Neural cell (in vitro differentiated cells): ENCODE data around the gene INPP5E. TPM values are rescaled to one million over a fixed set of nuclear protein-coding genes. Genes with fewer than 3 reads are reported as not detected.

Experiments used
- H2AFZ ChIP-seq: fragments of 200-600, 300-800 bp; sonication (generic), shearing (Covaris generic); 2 replicates; pipeline ENCODE4 v1.6.0; 2014; ENCODE audit warnings: low read depth, mild to moderate bottlenecking, antibody characterized with exemption, low read length, moderate library complexity
- H3F3A ChIP-seq: fragments of 200-600 bp; shearing (Covaris generic); 2 replicates; pipeline ENCODE4 v1.6.1; 2016; ENCODE audit warnings: mild to moderate bottlenecking, moderate library complexity, mixed read lengths, antibody characterized with exemption, low read length; ENCODE audit not compliant: insufficient read depth, poor library complexity, severe bottlenecking
- H3K27ac ChIP-seq: fragments of 200-600, 300-800 bp; sonication (generic), shearing (Covaris generic); 2 replicates; pipeline ENCODE4 v1.5.1; 2014; ENCODE audit warnings: mild to moderate bottlenecking, low read length, moderate library complexity
- H3K27me3 ChIP-seq: fragments of 300-800, 200-600 bp; sonication (generic), shearing (Covaris generic); 2 replicates; pipeline ENCODE4 v1.6.0; 2014; ENCODE audit warnings: mild to moderate bottlenecking, low read depth, low read length, moderate library complexity; ENCODE audit not compliant: insufficient read depth
- H3K36me3 ChIP-seq: fragments of 300-800, 200-600 bp; sonication (generic), shearing (Covaris generic); 2 replicates; pipeline ENCODE4 v1.5.1; 2014; ENCODE audit warnings: mild to moderate bottlenecking, antibody characterized with exemption, low read length, moderate library complexity; ENCODE audit not compliant: insufficient read depth
- H3K4me2 ChIP-seq: fragments of 300-800, 200-600 bp; sonication (generic), shearing (Covaris generic); 2 replicates; pipeline ENCODE4 v1.6.0; 2014; ENCODE audit warnings: mild to moderate bottlenecking, low read length
- H3K4me3 ChIP-seq: fragments of 300-800, 200-600 bp; sonication (generic), shearing (Covaris generic); 2 replicates; pipeline ENCODE4 v1.5.1; 2014; ENCODE audit warnings: mild to moderate bottlenecking, low read length, moderate library complexity
- H3K79me2 ChIP-seq: fragments of 200-600 bp; shearing (Covaris generic); replicated peaks from 2 replicates; pipeline ENCODE4 v1.6.0; 2014; ENCODE audit warnings: mild to moderate bottlenecking, low read length, moderate library complexity; ENCODE audit not compliant: insufficient read depth
- H3K9ac ChIP-seq: fragments of 300-800, 200-600 bp; sonication (generic), shearing (Covaris generic); 2 replicates; pipeline ENCODE4 v1.6.1; 2016; ENCODE audit warnings: mild to moderate bottlenecking, low read length, mixed read lengths
- H3K9me2 ChIP-seq: fragments of 200-600 bp; shearing (Covaris generic); 2 replicates; pipeline ENCODE4 v1.6.1; 2016; ENCODE audit warnings: mild to moderate bottlenecking, low read length, mixed read lengths; ENCODE audit not compliant: insufficient read depth
- H3K9me3 ChIP-seq: fragments of 200-600, 300-800 bp; sonication (generic), shearing (Covaris generic); 2 replicates; pipeline ENCODE4 v1.6.1; 2016; ENCODE audit warnings: mild to moderate bottlenecking, mixed run types, low read length, moderate library complexity, mixed read lengths
- H4K20me1 ChIP-seq: fragments of 200-600 bp; shearing (Covaris generic); 2 replicates; pipeline ENCODE4 v1.6.1; 2016; ENCODE audit warnings: mild to moderate bottlenecking, mixed run types; ENCODE audit not compliant: insufficient read depth
- EP300 ChIP-seq: fragments of 450-650 bp; conservative IDR thresholded peaks from 2 replicates; pipeline ENCODE4 v1.6.1; 2014; ENCODE audit warnings: antibody characterized with exemption, mild to moderate bottlenecking, moderate library complexity; ENCODE audit not compliant: poor library complexity, severe bottlenecking
- EZH2 ChIP-seq: fragments of 200-600, 300-800 bp; shearing (Covaris generic), sonication (generic); IDR thresholded peaks from 2 replicates; pipeline ENCODE4 v1.6.1; 2014; ENCODE audit warnings: antibody characterized with exemption, low read length, borderline replicate concordance, mild to moderate bottlenecking; ENCODE audit not compliant: insufficient read depth, poor library complexity, severe bottlenecking
- MXI1 ChIP-seq: fragments of 450-650 bp; conservative IDR thresholded peaks from 2 replicates; pipeline ENCODE4 v1.6.1; 2014; ENCODE audit warnings: antibody characterized with exemption, mild to moderate bottlenecking; ENCODE audit not compliant: poor library complexity, severe bottlenecking
- POLR2AphosphoS5 ChIP-seq: IDR thresholded peaks from 2 replicates; pipeline ENCODE4 v1.6.1; 2012
- RAD21 ChIP-seq: fragments of 450-650 bp; conservative IDR thresholded peaks from 2 replicates; pipeline ENCODE4 v1.6.1; 2014; ENCODE audit warnings: antibody characterized with exemption, mild to moderate bottlenecking, moderate library complexity
- SMC3 ChIP-seq: fragments of 450-650 bp; conservative IDR thresholded peaks from 2 replicates; pipeline ENCODE4 v1.6.1; 2014; ENCODE audit warnings: antibody characterized with exemption, mild to moderate bottlenecking, moderate library complexity; ENCODE audit not compliant: poor library complexity
- TAF1 ChIP-seq: IDR thresholded peaks from 2 replicates; pipeline ENCODE4 v1.6.1; 2012; ENCODE audit warnings: low read depth
- polyA plus RNA-seq: library from polyadenylated mRNA; depleted of rRNA; stranded (reverse); fragments of >200 nt; gene quantifications from 2 replicates; pipeline ENCODE4 v1.2.3, GENCODE V29; 2014
- TF ChIP-seq, protein P1 (sequence below): fragments of 450-650 bp; IDR thresholded peaks from 2 replicates; pipeline ENCODE4 v1.5.1; 2014; ENCODE audit warnings: antibody characterized with exemption, mild to moderate bottlenecking, moderate library complexity; ENCODE audit not compliant: poor library complexity, severe bottlenecking
- TF ChIP-seq, protein P2 (sequence below): IDR thresholded peaks from 2 replicates; pipeline ENCODE4 v1.6.1; 2012; ENCODE audit warnings: borderline replicate concordance

Gene INPP5E
- polyA plus RNA-seq, 1 donor from 2014 or later: 17.9 TPM

DNA sequence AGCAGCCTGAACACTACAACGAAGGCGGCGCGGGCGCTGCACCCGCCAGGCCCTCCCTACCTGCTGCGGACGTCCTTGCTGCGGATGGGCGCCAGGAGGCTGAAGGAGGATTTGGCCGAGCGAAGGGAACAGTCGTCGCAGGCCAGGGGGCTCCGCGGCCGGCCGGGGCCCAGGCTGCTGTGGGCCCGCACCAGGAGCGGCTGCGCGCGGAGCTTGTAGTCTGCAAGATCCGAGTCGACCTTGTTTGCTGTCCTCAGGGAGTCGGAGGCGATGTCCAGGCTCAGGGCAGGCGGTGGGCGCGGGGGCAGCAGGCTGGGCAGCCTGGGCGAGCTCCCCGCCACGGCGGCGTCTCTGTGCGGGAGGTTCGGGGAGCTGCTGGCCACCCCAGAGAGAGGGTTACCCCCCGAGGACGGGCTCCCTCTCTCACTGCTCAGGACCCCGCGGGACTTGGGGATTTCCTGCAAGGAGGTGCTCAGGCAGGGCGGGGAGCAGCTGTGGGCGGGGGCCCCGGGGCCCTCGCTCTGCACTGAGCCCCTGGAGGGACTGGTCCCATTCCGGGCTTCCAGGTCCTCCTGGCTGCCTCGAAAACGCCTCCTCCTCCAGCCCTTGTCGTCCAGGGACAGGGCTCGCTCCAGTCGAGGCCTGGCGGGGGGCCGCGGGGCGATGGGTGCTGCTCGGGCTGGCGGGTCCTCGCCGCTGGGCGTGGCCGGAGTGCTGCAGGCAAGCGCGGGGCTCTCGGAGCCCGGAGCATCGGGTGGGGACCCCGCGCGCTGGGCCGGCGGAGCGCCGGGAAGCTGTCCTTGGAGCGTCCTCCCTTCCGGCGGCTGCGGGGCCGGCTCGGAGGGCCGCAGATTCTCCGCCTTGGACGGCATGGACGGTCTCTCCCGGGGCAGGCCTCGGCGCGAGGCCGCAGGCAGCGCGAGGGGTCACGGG is 831 bp downstream of the INPP5E start (continued):
- TF ChIP-seq EP300: no peak

DNA sequence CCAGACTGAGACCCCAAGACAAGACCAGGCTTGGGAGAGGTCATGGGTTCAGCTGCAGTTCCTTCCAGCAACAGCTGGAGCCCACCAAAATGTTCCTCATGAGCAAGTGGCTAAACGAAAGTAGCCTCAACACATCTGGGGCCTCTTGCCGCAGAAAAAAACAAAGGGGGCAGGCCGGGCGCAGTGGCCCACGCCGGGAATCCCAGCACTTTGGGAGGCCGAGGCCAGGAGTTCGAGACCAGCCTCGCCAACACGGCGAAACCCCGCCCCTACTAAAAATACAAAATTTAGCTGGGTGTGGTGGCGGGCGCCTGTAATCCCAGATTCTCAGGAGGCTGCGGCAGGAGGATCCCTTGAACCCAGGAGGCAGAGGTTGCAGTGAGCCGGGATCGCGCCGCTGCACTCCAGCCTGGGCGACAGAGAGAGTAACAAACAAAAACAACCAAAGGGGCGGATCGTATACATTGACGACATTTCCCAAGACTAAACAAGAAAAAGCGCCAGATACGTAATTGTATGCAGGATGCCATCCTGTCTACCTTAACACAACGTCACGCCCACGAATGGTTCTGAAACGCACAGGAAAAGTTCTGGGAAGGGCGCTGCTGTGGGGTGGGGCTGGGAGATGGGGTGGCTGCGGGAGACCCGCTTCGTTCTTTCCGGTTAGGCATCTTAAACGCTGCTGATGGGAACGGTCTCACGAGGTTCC is 1.7 kb downstream of the INPP5E start:
- Histone ChIP-seq H4K20me1 (no peaks in the 10 kb centered on the region), H3K9me3 (no peaks in the 10 kb centered on the region), H3K27me3 (no peaks in the 10 kb centered on the region), H3K9ac (peak overlapping the region; percentile 79), H3K27ac (no peak overlapping the region), H3K79me2 (peaks cover 32% of the 10 kb centered on the region), H3F3A (no peaks in the 10 kb centered on the region), H3K36me3 (no peaks in the 10 kb centered on the region), H3K9me2 (no peaks in the 10 kb centered on the region), H3K4me2 (peak overlapping the region; percentile 73), H2AFZ (no peak overlapping the region), H3K4me3 (peak overlapping the region; percentile 96)
- no peak for TF ChIP-seq POLR2AphosphoS5
- no peak for TF ChIP-seq SMC3
- no peak for TF ChIP-seq EP300
- TF ChIP-seq, protein P1, sequence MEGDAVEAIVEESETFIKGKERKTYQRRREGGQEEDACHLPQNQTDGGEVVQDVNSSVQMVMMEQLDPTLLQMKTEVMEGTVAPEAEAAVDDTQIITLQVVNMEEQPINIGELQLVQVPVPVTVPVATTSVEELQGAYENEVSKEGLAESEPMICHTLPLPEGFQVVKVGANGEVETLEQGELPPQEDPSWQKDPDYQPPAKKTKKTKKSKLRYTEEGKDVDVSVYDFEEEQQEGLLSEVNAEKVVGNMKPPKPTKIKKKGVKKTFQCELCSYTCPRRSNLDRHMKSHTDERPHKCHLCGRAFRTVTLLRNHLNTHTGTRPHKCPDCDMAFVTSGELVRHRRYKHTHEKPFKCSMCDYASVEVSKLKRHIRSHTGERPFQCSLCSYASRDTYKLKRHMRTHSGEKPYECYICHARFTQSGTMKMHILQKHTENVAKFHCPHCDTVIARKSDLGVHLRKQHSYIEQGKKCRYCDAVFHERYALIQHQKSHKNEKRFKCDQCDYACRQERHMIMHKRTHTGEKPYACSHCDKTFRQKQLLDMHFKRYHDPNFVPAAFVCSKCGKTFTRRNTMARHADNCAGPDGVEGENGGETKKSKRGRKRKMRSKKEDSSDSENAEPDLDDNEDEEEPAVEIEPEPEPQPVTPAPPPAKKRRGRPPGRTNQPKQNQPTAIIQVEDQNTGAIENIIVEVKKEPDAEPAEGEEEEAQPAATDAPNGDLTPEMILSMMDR: no peak
- TF ChIP-seq TAF1: no peak
- TF ChIP-seq MXI1: no peak

DNA sequence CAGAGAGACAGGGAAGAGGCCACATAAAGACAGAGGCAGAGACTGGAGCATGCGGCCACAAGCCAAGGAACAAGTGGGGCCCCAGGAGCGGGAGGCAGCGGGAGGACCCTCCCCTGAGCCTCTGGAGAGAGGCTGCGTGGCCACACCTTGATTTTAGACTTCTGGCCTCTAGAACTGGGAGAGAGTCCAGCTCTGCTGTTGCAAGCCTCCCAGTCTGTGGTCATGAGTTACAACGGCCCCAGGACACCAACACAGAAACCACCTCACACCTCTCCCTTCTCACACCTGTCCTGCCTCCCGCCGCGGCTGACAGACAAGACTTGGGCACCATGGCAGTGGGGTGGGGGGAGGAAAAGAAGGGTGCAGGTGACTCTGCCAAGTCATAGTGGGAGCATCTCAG is 2.2 kb downstream of the INPP5E start:
- Histone ChIP-seq H3K4me3 (peak overlapping the region; percentile 96), H3K9me3 (no peaks in the 10 kb centered on the region), H2AFZ (no peak overlapping the region), H3F3A (no peaks in the 10 kb centered on the region), H3K4me2 (peak overlapping the region; percentile 59), H3K27me3 (no peaks in the 10 kb centered on the region), H3K9ac (no peak overlapping the region), H3K9me2 (no peaks in the 10 kb centered on the region), H3K27ac (no peak overlapping the region), H3K79me2 (peaks cover 32% of the 10 kb centered on the region), H3K36me3 (no peaks in the 10 kb centered on the region), H4K20me1 (no peaks in the 10 kb centered on the region)
- TF ChIP-seq EP300 (no peak), POLR2AphosphoS5 (no peak), MXI1 (no peak), TAF1 (no peak), EZH2 (no peak), SMC3 (no peak), RAD21 (no peak)
- TF ChIP-seq, protein P1: no peak
- TF ChIP-seq, protein P2, sequence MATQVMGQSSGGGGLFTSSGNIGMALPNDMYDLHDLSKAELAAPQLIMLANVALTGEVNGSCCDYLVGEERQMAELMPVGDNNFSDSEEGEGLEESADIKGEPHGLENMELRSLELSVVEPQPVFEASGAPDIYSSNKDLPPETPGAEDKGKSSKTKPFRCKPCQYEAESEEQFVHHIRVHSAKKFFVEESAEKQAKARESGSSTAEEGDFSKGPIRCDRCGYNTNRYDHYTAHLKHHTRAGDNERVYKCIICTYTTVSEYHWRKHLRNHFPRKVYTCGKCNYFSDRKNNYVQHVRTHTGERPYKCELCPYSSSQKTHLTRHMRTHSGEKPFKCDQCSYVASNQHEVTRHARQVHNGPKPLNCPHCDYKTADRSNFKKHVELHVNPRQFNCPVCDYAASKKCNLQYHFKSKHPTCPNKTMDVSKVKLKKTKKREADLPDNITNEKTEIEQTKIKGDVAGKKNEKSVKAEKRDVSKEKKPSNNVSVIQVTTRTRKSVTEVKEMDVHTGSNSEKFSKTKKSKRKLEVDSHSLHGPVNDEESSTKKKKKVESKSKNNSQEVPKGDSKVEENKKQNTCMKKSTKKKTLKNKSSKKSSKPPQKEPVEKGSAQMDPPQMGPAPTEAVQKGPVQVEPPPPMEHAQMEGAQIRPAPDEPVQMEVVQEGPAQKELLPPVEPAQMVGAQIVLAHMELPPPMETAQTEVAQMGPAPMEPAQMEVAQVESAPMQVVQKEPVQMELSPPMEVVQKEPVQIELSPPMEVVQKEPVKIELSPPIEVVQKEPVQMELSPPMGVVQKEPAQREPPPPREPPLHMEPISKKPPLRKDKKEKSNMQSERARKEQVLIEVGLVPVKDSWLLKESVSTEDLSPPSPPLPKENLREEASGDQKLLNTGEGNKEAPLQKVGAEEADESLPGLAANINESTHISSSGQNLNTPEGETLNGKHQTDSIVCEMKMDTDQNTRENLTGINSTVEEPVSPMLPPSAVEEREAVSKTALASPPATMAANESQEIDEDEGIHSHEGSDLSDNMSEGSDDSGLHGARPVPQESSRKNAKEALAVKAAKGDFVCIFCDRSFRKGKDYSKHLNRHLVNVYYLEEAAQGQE: no peak
